Bronchial epithelial cell (primary cell): ENCODE data around the gene SMYD3. TPM values are rescaled to one million over a fixed set of nuclear protein-coding genes. Genes with fewer than 3 reads are reported as not detected.

ENCODE experiments used
- DNase-seq: peaks from one replicate; pipeline ENCODE4 v3.0.0-alpha.2; 2010; ENCODE audit warnings: low read depth
- FAIRE-seq: peaks from 2 replicates; lab custom pipeline; 2011; peaks lifted over from hg19 to GRCh38; lab: Jason Lieb, UNC
- H3K27me3 ChIP-seq: 2 replicates; pipeline ENCODE4 v1.5.1; 2011; ENCODE audit warnings: low read length; ENCODE audit not compliant: control insufficient read depth, insufficient read depth
- H3K36me3 ChIP-seq: 2 replicates; pipeline ENCODE4 v1.5.1; 2011; ENCODE audit warnings: low read length; ENCODE audit not compliant: control insufficient read depth, insufficient read depth
- H3K4me3 ChIP-seq: 2 replicates; pipeline ENCODE4 v1.5.1; 2011; ENCODE audit warnings: mild to moderate bottlenecking, low read depth, low read length, control low read depth
- total RNA-seq: library from RNA; depleted of rRNA; stranded (reverse); fragments of >200 nt; gene quantifications from 2 replicates; pipeline ENCODE4 v1.2.1, GENCODE V29; 2014
- TF ChIP-seq, protein P1 (sequence below): IDR thresholded peaks from 2 replicates; pipeline ENCODE4 v1.5.1; 2011; ENCODE audit warnings: mild to moderate bottlenecking, moderate library complexity, low read length, control low read depth, inconsistent platforms; ENCODE audit not compliant: insufficient read depth, severe bottlenecking

Gene SMYD3
- total RNA-seq, 1 donor from 2014 or later = 17.4 TPM

DNA sequence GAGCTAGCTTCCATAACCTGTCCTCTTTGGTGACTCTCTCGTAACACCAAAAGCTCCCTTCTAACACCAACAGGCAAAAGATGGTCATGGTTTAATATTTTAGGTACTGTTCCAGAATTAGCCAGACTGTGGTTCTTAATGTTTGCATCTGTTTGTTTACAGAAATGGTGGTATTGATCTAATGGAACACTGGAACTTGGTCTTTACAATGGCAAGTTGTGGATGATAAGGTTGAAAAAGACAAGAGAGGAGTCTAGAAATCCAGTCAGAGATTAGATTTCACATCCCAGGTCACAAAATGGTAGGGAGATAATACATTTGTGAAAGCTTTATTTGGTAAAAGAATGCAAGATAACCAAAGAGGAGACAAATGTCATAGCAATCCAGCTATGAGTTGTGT, 293.1 kb downstream of the SMYD3 start:
- DNase-seq (no peak), FAIRE-seq (no peak)
- no peaks in the 10 kb centered on the region for H3K36me3 ChIP-seq
- TF ChIP-seq, protein P1, sequence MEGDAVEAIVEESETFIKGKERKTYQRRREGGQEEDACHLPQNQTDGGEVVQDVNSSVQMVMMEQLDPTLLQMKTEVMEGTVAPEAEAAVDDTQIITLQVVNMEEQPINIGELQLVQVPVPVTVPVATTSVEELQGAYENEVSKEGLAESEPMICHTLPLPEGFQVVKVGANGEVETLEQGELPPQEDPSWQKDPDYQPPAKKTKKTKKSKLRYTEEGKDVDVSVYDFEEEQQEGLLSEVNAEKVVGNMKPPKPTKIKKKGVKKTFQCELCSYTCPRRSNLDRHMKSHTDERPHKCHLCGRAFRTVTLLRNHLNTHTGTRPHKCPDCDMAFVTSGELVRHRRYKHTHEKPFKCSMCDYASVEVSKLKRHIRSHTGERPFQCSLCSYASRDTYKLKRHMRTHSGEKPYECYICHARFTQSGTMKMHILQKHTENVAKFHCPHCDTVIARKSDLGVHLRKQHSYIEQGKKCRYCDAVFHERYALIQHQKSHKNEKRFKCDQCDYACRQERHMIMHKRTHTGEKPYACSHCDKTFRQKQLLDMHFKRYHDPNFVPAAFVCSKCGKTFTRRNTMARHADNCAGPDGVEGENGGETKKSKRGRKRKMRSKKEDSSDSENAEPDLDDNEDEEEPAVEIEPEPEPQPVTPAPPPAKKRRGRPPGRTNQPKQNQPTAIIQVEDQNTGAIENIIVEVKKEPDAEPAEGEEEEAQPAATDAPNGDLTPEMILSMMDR = no peak
- H3K27me3 ChIP-seq = no peaks in the 10 kb centered on the region
- no peak overlapping the region for H3K4me3 ChIP-seq

DNA sequence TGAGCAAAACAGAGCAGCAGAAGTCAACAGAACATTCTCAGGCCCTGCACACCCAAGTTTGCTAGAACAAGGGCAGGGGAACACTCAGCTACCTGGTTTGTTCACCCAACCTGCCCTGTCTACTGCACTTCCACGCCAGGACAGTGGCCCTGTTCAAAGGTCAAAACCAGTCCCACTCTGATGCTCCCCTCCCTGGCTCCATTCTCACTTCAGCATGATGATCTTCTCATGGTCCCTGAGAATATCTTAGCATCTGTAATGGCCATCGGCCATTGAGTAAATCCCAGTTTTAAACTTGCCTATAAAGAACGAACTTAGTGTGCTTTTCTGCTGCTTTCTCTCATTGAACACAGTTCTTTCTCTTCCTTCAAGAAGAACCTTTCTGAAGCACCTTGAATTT, 293.6 kb downstream of the SMYD3 start:
- no peaks in the 10 kb centered on the region for H3K36me3 ChIP-seq
- TF ChIP-seq, protein P1 = no peak
- FAIRE-seq = no peak

DNA sequence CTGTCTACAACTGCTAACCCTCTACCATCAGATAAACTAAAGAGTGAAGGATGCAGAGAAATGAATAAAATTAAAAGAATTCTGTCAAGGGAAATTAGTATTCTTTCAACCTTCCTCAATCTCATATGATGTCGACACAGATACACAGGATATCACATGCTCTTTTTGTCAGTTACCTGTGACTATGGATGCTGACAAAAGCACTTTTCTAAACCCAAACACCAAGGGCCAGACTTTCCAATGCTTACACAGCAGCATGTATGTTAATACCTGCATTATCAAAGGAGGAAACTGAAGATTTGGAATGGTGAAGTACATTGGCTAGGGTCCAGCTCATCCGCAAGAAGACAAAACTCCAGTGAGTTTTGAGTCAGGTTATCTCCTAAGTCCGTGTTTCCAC, 294.0 kb downstream of the SMYD3 start:
- H3K27me3 ChIP-seq = no peaks in the 10 kb centered on the region
- H3K36me3 ChIP-seq = no peaks in the 10 kb centered on the region
- TF ChIP-seq, protein P1 = no peak
- FAIRE-seq = no peak
- no peak for DNase-seq
- H3K4me3 ChIP-seq = no peak overlapping the region

More for the DNA sequence above, 293.6 kb downstream of the SMYD3 start:
- Histone ChIP-seq H3K27me3 (no peaks in the 10 kb centered on the region), H3K4me3 (no peak overlapping the region)
- DNase-seq = no peak

- no peak for FAIRE-seq
- DNase-seq = no peak
- H3K4me3 ChIP-seq = no peak overlapping the region
- TF ChIP-seq, protein P1 = no peak
- no peaks in the 10 kb centered on the region for H3K27me3 ChIP-seq
- no peaks in the 10 kb centered on the region for H3K36me3 ChIP-seq
These were observed 295.1 kb downstream of the SMYD3 start for GRCh38 chr1:246212013-246212412.

- H3K4me3 ChIP-seq = no peak overlapping the region
- FAIRE-seq = no peak
- H3K36me3 ChIP-seq = no peaks in the 10 kb centered on the region
- TF ChIP-seq, protein P1 = no peak
- no peaks in the 10 kb centered on the region for H3K27me3 ChIP-seq
- DNase-seq = no peak
These were observed 296.3 kb downstream of the SMYD3 start for GRCh38 chr1:246210756-246211155.

GRCh38 chr1:246208105-246208504, 299.0 kb downstream of the SMYD3 start:
- FAIRE-seq (no peak), DNase-seq (no peak)
- TF ChIP-seq, protein P1 = no peak

More at GRCh38 chr1:246208105-246208504, 299.0 kb downstream of the SMYD3 start:
- H3K4me3 ChIP-seq = no peak overlapping the region
- H3K36me3 ChIP-seq = no peaks in the 10 kb centered on the region
- H3K27me3 ChIP-seq = no peaks in the 10 kb centered on the region
